ENCODE results near the gene CLDN9. TPM values are rescaled to one million over a fixed set of nuclear protein-coding genes. Genes with fewer than 3 reads are reported as not detected.

CLDN9 gene
- total and polyA plus RNA-seq, 9 of the 15 experiments (the other 6 are each of a cell fraction or from before 2014, with no cell fraction given), result 0.12 to 0.44 (median 0.22) TPM; not detected in 4

DNA sequence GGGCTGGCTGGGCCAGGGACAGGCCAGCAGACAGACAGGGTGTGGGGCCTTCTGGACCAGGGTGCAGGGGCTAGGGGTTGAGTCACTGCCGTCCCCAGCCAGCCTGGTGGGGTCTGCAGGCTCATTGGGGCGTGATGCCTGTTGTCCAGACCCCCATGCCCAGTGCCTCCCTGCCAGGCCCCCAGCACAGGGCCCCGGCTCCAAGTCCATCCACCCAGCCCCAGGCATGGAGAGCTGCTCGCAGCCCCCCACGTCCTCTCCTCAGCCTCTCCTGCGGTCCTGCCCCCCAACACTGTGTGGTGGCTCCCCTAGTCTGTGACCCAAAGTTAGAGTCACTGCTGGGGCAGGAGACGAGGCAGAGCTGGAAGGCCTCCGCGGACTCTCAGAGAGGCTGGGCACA, 25.4 kb upstream of the CLDN9 start (continued):
- TF ChIP-seq, protein P1, sequence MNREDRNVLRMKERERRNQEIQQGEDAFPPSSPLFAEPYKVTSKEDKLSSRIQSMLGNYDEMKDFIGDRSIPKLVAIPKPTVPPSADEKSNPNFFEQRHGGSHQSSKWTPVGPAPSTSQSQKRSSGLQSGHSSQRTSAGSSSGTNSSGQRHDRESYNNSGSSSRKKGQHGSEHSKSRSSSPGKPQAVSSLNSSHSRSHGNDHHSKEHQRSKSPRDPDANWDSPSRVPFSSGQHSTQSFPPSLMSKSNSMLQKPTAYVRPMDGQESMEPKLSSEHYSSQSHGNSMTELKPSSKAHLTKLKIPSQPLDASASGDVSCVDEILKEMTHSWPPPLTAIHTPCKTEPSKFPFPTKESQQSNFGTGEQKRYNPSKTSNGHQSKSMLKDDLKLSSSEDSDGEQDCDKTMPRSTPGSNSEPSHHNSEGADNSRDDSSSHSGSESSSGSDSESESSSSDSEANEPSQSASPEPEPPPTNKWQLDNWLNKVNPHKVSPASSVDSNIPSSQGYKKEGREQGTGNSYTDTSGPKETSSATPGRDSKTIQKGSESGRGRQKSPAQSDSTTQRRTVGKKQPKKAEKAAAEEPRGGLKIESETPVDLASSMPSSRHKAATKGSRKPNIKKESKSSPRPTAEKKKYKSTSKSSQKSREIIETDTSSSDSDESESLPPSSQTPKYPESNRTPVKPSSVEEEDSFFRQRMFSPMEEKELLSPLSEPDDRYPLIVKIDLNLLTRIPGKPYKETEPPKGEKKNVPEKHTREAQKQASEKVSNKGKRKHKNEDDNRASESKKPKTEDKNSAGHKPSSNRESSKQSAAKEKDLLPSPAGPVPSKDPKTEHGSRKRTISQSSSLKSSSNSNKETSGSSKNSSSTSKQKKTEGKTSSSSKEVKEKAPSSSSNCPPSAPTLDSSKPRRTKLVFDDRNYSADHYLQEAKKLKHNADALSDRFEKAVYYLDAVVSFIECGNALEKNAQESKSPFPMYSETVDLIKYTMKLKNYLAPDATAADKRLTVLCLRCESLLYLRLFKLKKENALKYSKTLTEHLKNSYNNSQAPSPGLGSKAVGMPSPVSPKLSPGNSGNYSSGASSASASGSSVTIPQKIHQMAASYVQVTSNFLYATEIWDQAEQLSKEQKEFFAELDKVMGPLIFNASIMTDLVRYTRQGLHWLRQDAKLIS (CRISPR knock-in tag; IDR thresholded peaks at IDR 0.05), result no peak
- TF ChIP-seq, protein P2, sequence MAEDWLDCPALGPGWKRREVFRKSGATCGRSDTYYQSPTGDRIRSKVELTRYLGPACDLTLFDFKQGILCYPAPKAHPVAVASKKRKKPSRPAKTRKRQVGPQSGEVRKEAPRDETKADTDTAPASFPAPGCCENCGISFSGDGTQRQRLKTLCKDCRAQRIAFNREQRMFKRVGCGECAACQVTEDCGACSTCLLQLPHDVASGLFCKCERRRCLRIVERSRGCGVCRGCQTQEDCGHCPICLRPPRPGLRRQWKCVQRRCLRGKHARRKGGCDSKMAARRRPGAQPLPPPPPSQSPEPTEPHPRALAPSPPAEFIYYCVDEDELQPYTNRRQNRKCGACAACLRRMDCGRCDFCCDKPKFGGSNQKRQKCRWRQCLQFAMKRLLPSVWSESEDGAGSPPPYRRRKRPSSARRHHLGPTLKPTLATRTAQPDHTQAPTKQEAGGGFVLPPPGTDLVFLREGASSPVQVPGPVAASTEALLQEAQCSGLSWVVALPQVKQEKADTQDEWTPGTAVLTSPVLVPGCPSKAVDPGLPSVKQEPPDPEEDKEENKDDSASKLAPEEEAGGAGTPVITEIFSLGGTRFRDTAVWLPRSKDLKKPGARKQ (CRISPR knock-in tag; IDR thresholded peaks at IDR 0.05), result no peak
- no peak for TF ChIP-seq FOXJ3 (CRISPR knock-in tag; IDR thresholded peaks at IDR 0.05)
- TF ChIP-seq XRCC5 (IDR thresholded peaks at IDR 0.05; ENCODE audit: low read depth, low read length), result no peak
- no peak for TF ChIP-seq HNRNPLL (IDR thresholded peaks at IDR 0.05; ENCODE audit: low read depth, low read length, poor library complexity, severe bottlenecking)
- no peak for TF ChIP-seq ARID3A (IDR thresholded peaks at IDR 0.05; ENCODE audit: borderline replicate concordance, low read depth, low read length)
